GM18526 (cell line): ENCODE data around the gene ADAMTS12.

Source experiments
- POLR2A ChIP-seq: IDR thresholded peaks from 3 replicates; pipeline ENCODE4 v1.6.1; 2011; ENCODE audit not compliant: insufficient read length; ENCODE audit errors: extremely low read depth

ADAMTS12 gene

GRCh38 chr5:33927685-33928084 lies 35.9 kb upstream of the ADAMTS12 start:
- no peak for TF ChIP-seq POLR2A

DNA sequence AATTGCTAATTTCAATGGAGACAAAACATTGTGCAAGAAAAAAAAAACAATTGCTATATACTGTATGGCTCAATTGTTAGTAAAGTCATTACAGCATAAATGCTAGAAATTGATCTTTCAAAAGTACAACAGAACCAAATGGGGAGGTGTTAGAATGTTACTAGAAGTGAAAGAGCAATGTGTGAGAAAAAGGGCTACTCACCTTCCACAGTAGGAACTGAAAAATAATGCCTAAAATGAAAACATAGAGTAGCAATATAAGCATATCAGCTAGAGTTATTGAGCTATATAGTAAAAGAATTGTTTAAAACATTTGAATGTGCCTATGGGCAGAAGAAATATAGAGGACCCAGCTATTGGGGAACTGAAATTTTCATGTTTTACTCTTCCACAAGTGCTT lies 33.5 kb upstream of the ADAMTS12 start:
- TF ChIP-seq POLR2A: no peak

- TF ChIP-seq POLR2A: no peak
Measured at GRCh38 chr5:33921002-33921401, 29.2 kb upstream of the ADAMTS12 start.

DNA sequence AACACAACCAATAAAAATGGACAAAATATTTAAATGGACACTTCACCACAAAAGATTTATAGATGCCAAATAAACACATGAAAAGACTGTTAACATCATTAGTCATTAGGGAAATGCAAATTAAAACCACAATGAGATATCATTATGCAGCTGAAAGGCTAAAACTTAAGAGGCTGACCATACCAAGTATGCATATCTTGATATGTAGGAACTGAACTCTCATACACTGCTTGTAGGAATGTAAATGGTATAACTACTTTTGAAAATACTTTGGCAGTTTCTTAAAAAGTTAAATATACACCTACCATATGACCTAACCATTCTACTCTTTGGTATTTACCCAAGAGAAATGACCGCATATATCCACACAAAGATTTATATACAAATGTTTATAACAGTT lies 13.6 kb upstream of the ADAMTS12 start:
- TF ChIP-seq POLR2A: no peak

- TF ChIP-seq POLR2A: no peak
Measured at GRCh38 chr5:33903118-33903517, 11.3 kb upstream of the ADAMTS12 start.

GRCh38 chr5:33901156-33901555 lies 9.4 kb upstream of the ADAMTS12 start:
- TF ChIP-seq POLR2A: no peak

GRCh38 chr5:33894566-33894965 lies 2.8 kb upstream of the ADAMTS12 start:
- no peak for TF ChIP-seq POLR2A

DNA sequence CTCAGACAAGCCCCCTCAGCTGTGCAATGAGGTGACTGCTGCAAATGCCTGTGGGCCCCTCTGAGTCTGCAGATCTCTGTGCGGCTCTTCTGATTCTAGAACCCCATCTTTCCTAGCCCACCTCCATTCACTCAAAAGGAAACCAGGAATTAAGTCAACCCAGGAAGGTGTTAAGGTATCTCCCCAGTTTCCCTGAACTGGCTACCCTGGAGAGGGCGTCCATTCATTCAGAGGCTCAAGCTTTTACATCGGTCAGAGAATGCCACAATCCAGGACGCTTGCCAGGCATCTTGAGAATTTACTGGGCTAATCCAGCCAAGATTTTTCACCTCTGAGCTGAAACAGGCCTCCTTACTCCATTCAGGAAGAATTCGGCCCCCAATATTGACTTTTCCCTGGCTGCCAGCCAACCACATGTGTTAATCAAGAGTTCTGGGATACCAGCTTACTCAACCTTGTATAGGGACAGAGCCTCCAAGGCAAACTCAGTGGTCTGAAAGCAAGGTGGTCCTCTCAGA lies 889 bp upstream of the ADAMTS12 start:
- no peak for TF ChIP-seq POLR2A

- TF ChIP-seq POLR2A: no peak
Measured at GRCh38 chr5:33891446-33891787, 373 bp downstream of the ADAMTS12 start.

GRCh38 chr5:33890131-33891032 lies 1.4 kb downstream of the ADAMTS12 start:
- TF ChIP-seq POLR2A: no peak

DNA sequence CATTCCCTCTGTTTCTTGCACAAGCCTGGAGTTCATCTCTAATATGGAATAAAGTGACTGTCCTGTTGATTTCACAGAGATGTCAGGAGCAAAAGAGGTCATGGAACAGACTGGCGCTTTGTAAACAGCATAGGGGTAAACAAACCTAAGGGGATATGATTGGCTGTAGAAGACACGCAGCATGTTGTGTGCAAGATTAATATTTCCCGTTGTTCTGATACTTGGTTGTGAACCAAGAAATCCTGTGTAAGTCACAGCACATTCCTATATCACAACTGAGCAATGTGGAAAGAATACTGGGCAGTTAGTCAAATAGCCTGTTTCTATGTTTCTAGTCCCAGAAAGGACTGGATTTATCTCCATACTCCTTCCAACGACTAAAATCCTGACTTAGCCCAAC lies 3.2 kb downstream of the ADAMTS12 start:
- TF ChIP-seq POLR2A: no peak

DNA sequence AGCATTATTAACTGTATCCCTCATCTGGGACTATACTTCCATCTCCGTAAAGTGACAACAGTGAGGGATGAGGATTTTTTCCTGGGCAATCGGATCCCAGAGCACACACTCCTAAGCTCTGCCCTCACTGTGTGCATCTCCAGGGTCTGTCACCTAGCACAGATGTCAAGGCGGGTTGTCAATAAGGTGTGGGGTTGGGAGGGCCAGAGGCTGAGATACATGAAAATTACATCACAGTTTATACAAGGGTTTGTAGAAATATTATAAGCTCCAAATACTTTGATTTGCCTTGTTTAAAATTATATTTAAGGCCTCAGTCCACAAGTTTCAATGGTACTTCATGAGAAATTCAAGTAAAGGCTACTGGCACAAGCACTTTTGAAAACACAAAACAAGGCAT lies 4.5 kb downstream of the ADAMTS12 start:
- no peak for TF ChIP-seq POLR2A

- TF ChIP-seq POLR2A: no peak
Measured at GRCh38 chr5:33886283-33886682, 5.5 kb downstream of the ADAMTS12 start.

DNA sequence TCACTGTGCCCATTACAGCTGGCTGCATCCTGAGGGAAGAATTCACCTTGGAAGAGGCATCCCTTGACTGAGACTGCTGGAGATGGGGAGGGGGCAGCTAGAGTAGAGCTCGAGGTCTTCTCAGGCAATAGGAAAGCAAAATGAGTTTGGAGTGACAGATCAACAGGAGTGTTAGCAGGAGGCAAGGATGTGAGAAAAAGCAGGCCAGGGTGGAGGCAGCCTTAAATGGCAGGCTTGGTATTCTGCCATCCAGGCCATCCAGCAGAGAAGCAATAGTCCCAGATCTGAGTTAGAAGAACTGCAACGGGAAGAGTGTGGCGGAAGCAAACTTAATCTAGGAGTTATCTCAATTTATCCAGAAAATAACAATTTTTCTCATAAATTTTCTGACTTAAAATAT lies 6.1 kb downstream of the ADAMTS12 start:
- TF ChIP-seq POLR2A: no peak

DNA sequence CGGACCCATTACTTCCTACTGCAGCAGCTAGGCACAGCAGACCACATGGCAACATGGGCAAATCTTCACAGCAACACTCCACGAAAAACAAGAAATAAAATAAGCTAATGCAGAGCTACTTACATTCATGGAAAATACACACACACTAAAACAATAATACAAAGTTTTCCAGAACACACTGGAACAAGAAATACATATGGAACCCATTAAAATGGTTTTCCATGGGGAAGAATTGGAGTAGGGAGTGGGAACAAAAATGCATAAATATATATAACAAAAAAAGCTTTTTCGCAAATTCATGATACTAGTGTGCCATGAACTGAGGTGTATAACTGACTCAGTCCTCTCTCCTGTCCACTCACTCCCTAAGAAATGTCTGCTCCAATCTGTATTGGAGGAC lies 8.3 kb downstream of the ADAMTS12 start:
- TF ChIP-seq POLR2A: no peak

- TF ChIP-seq POLR2A: no peak
Measured at GRCh38 chr5:33880319-33880718, 11.5 kb downstream of the ADAMTS12 start.

DNA sequence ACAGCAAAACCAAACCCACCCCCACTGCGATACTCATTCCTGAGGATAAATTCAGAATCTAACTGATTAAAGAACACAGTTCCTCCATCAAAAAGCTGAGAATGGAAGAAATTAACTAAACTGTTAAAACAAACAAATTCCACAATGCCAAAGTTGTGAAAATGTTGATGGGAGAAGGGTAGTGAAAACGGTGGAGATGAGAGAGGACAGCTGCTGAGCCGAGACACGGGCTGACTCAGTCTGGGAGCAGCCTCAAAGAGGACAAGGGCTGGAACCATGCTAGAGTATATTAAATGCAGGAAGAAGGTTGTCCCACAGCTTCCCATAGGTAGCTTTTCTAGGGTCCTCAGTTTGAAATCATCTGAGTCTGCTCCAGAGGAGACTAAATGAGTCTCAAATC lies 14.3 kb downstream of the ADAMTS12 start:
- TF ChIP-seq POLR2A: no peak
